D341Med (cell line): ENCODE measurements around the gene GDF11.

Experiments used
- DNase-seq: peaks from one replicate; pipeline ENCODE4 v3.0.0; 2012; ENCODE audit warnings: low spot score

The GDF11 gene

GRCh38 chr12:55742719-55743405, at the start of gene GDF11:
TSS of gene GDF11 (plus strand) at chr12:55743122. CDS start at chr12:55743317, 195 bp downstream.
- DNase-seq, result peak; percentile 90

- no peak for DNase-seq
Measured at GRCh38 chr12:55693323-55694187, 49.4 kb upstream of the GDF11 start.

GRCh38 chr12:55694188-55694515, 48.8 kb upstream of the GDF11 start:
- DNase-seq, result no peak

- no peak for DNase-seq
Measured at GRCh38 chr12:55694651-55695050, 48.3 kb upstream of the GDF11 start.

- no peak for DNase-seq
Measured at GRCh38 chr12:55695349-55695748, 47.6 kb upstream of the GDF11 start.

GRCh38 chr12:55696141-55696540, 46.8 kb upstream of the GDF11 start:
- no peak for DNase-seq

GRCh38 chr12:55696796-55697462, 46.0 kb upstream of the GDF11 start:
- no peak for DNase-seq

- no peak for DNase-seq
Measured at GRCh38 chr12:55697686-55698085, 45.2 kb upstream of the GDF11 start.

GRCh38 chr12:55698241-55698955, 44.5 kb upstream of the GDF11 start:
- DNase-seq, result no peak

GRCh38 chr12:55698965-55699364, 44.0 kb upstream of the GDF11 start:
- no peak for DNase-seq

GRCh38 chr12:55699471-55700055, 43.4 kb upstream of the GDF11 start:
- no peak for DNase-seq

- no peak for DNase-seq
Measured at GRCh38 chr12:55700255-55701018, 42.5 kb upstream of the GDF11 start.

- DNase-seq, result no peak
Measured at GRCh38 chr12:55702861-55703260, 40.1 kb upstream of the GDF11 start.

- no peak for DNase-seq
Measured at GRCh38 chr12:55703288-55703687, 39.6 kb upstream of the GDF11 start.

GRCh38 chr12:55703901-55704761, 38.8 kb upstream of the GDF11 start:
- no peak for DNase-seq

- no peak for DNase-seq
Measured at GRCh38 chr12:55704824-55705718, 37.9 kb upstream of the GDF11 start.

GRCh38 chr12:55705782-55706402, 37.0 kb upstream of the GDF11 start:
- DNase-seq, result no peak

GRCh38 chr12:55706568-55707218, 36.2 kb upstream of the GDF11 start:
- DNase-seq, result no peak
